Muscle of arm (tissue), 14 donors: ENCODE data around the gene PDLIM5. TPM values are rescaled to one million over a fixed set of nuclear protein-coding genes. Genes with fewer than 3 reads are reported as not detected.
"Not testable (repeated sequence)": the region's sequence is repeated elsewhere in the genome, so short reads cannot be mapped to it uniquely, and the experiment has no call there.

Source experiments
- DNase-seq: peaks from one replicate; pipeline ENCODE4 v3.0.0-alpha.2; 2013
- long read RNA-seq, 11 donors: transcript quantifications; one replicate each; lab custom pipeline, GENCODE V29; 2026
- polyA plus RNA-seq, 12 donors: library from polyadenylated mRNA; unstranded; fragments of 120-200 nt; gene quantifications; one replicate each; pipeline ENCODE4 v1.2.1, GENCODE V29; 2013; ENCODE audit not compliant: insufficient read length in 12 of 12

Gene PDLIM5
- polyA plus RNA-seq, result 1,000 to 10,000 TPM in 1 of 12 donors, 100 to 1,000 TPM in 11; 121 to 2,061 (median 310) TPM
- long read RNA-seq, donor 1, full-length matches to known transcripts, result 6 of 58 reads
- long read RNA-seq, donor 1, partial matches to known transcripts, result 52 of 58 reads
- long read RNA-seq, donor 1, other reads (novel, unspliced or antisense), result 0 of 58 reads
- long read RNA-seq, donor 2, full-length matches to known transcripts, result 6 of 399 reads
- long read RNA-seq, donor 2, partial matches to known transcripts, result 323 of 399 reads
- long read RNA-seq, donor 2, other reads (novel, unspliced or antisense), result 70 of 399 reads
- long read RNA-seq, donor 3, full-length matches to known transcripts, result 2 of 143 reads
- long read RNA-seq, donor 3, partial matches to known transcripts, result 111 of 143 reads
- long read RNA-seq, donor 3, other reads (novel, unspliced or antisense), result 30 of 143 reads
- long read RNA-seq, donor 4, partial matches to known transcripts, result 96 of 123 reads
- long read RNA-seq, donor 4, other reads (novel, unspliced or antisense), result 24 of 123 reads
- long read RNA-seq, donor 5, full-length matches to known transcripts, result 3 of 369 reads
- long read RNA-seq, donor 5, partial matches to known transcripts, result 296 of 369 reads
- long read RNA-seq, donor 5, other reads (novel, unspliced or antisense), result 70 of 369 reads
- long read RNA-seq, donor 6, full-length matches to known transcripts, result 5 of 55 reads
- long read RNA-seq, donor 6, partial matches to known transcripts, result 18 of 55 reads
- long read RNA-seq, donor 6, other reads (novel, unspliced or antisense), result 32 of 55 reads
- long read RNA-seq, donor 7, full-length matches to known transcripts, result 7 of 40 reads
- long read RNA-seq, donor 7, partial matches to known transcripts, result 6 of 40 reads
- long read RNA-seq, donor 7, other reads (novel, unspliced or antisense), result 27 of 40 reads
- long read RNA-seq, donor 8, full-length matches to known transcripts, result 5 of 102 reads
- long read RNA-seq, donor 8, partial matches to known transcripts, result 29 of 102 reads
- long read RNA-seq, donor 8, other reads (novel, unspliced or antisense), result 68 of 102 reads
- long read RNA-seq, donor 9, partial matches to known transcripts, result 5 of 29 reads
- long read RNA-seq, donor 9, other reads (novel, unspliced or antisense), result 20 of 29 reads
- long read RNA-seq, donor 10, full-length matches to known transcripts, result 10 of 91 reads
- long read RNA-seq, donor 10, partial matches to known transcripts, result 13 of 91 reads
- long read RNA-seq, donor 10, other reads (novel, unspliced or antisense), result 68 of 91 reads
- long read RNA-seq, donor 11, full-length matches to known transcripts, result 5 of 79 reads
- long read RNA-seq, donor 11, partial matches to known transcripts, result 16 of 79 reads
- long read RNA-seq, donor 11, other reads (novel, unspliced or antisense), result 58 of 79 reads

- DNase-seq, result peak; percentile 92
Measured at GRCh38 chr4:94451695-94452475, at the start of gene PDLIM5. Gene PDLIM5, plus strand, starts transcription at chr4:94451942. Its CDS starts 3,347 bp downstream, at chr4:94455289.

GRCh38 chr4:94402439-94402838 lies 49.3 kb upstream of the PDLIM5 start:
- not testable (repeated sequence) for DNase-seq

GRCh38 chr4:94403751-94404150 lies 48.0 kb upstream of the PDLIM5 start:
- peak; percentile 49 for DNase-seq

GRCh38 chr4:94406668-94407437 lies 44.9 kb upstream of the PDLIM5 start:
- DNase-seq, result peak; percentile 89

- DNase-seq, result no peak
Measured at GRCh38 chr4:94407846-94408245, 43.9 kb upstream of the PDLIM5 start.

- no peak for DNase-seq
Measured at GRCh38 chr4:94408549-94409374, 43.0 kb upstream of the PDLIM5 start.

- no peak for DNase-seq
Measured at GRCh38 chr4:94409375-94409679, 42.4 kb upstream of the PDLIM5 start.

- peak; percentile 50 for DNase-seq
Measured at GRCh38 chr4:94409962-94410361, 41.8 kb upstream of the PDLIM5 start.

- DNase-seq, result no peak
Measured at GRCh38 chr4:94410678-94411206, 41.0 kb upstream of the PDLIM5 start.

GRCh38 chr4:94411296-94411695 lies 40.4 kb upstream of the PDLIM5 start:
- DNase-seq, result no peak

- no peak for DNase-seq
Measured at GRCh38 chr4:94412019-94412657, 39.6 kb upstream of the PDLIM5 start.

- no peak for DNase-seq
Measured at GRCh38 chr4:94412658-94413038, 39.1 kb upstream of the PDLIM5 start.

- DNase-seq, result no peak
Measured at GRCh38 chr4:94413085-94413840, 38.5 kb upstream of the PDLIM5 start.

GRCh38 chr4:94414907-94415306 lies 36.8 kb upstream of the PDLIM5 start:
- DNase-seq, result no peak

- DNase-seq, result no peak
Measured at GRCh38 chr4:94415448-94415847, 36.3 kb upstream of the PDLIM5 start.

- DNase-seq, result no peak
Measured at GRCh38 chr4:94416335-94416734, 35.4 kb upstream of the PDLIM5 start.

GRCh38 chr4:94416981-94417380 lies 34.8 kb upstream of the PDLIM5 start:
- DNase-seq, result no peak

- no peak for DNase-seq
Measured at GRCh38 chr4:94419549-94419948, 32.2 kb upstream of the PDLIM5 start.
